Measurements from ENCODE around the gene TMEM253. TPM values are rescaled to one million over a fixed set of nuclear protein-coding genes. Genes with fewer than 3 reads are reported as not detected.

The TMEM253 gene
- polyA plus RNA-seq, 1 of the 3 experiments (the other 2 are of a cell fraction), result 0.82 TPM

DNA sequence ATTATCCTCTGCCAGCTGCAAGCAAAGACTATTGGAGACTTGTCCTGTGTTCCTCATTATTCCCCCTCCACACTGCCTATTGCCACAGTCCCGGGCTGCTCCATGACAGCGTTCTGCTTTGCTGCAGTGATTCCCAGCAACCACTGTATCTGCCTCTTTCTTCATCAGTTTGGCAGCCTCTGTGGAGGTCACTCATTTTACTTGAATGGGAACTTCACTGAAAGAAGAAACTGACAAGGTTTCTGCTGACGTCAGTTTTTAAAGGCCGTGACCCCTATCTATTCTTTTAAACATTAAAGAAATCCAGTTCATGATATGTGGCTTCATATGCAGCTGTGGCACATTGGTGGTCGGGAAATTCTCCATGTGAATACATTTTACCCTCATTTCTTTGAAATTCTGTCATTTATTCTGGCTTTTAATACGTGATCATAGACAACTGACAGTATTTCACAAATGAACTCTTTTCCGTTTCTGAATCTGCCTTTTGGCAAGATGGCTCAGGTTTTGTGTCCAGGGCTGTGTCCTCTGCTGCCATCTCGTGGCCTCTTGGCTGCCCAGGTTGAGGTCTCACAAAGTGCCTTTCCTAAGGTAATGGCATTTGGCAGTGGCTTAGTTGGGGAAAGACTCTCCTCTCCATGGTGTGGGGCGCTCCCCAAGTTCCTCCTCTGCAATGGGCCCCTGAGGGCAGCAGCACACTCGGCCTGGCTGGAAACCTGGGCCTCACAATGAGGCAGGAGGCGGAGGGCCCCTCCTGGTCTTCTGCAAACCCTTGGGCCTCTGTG is 5.8 kb downstream of the TMEM253 start:
- Histone ChIP-seq H3K27ac (ENCODE audit: low read depth in 2 of 2, low read length in 1 of 2) (peak overlapping the region in 1 of 2 experiments; percentile 40; a peak in 2 of 4 replicates), H3F3A (replicated peaks; ENCODE audit: insufficient read depth) (peaks cover 10% of the 10 kb centered on the region), H3K27me3 (ENCODE audit: insufficient read depth) (no peaks in the 10 kb centered on the region), H3K36me3 (replicated peaks in 1 of 2; ENCODE audit: control insufficient read depth in 1 of 2, insufficient read depth in 2 of 2, low read length in 1 of 2) (no peaks in the 10 kb centered on the region), H3K9ac (no peak overlapping the region), H2AFZ (ENCODE audit: low read depth) (peak overlapping the region; percentile 85), H3K4me3 (ENCODE audit: low read depth in 2 of 2, low read length in 1 of 2) (peak overlapping the region in 1 of 2 experiments; percentile 39; a peak in 1 of 4 replicates), H4K20me1 (ENCODE audit: insufficient read depth) (no peaks in the 10 kb centered on the region), H3K4me1 (ENCODE audit: control insufficient read depth in 1 of 2, insufficient read depth in 2 of 2, low read depth in 1 of 2, low read length in 1 of 2) (peaks cover 10 to 29% of the 10 kb centered on the region in 2 experiments), H3K9me3 (no peaks in the 10 kb centered on the region), H3K9me2 (no peaks in the 10 kb centered on the region), H3K79me2 (ENCODE audit: insufficient read depth) (no peaks in the 10 kb centered on the region), H3K4me2 (peak overlapping the region; percentile 9; the same call in 1 of the 2 replicates)
- peak; percentile 71 for DNase-seq
- CTCF ChIA-PET, result interaction anchor here (0.6 to 20.5 kb wide), 13 partner anchors 9 to 136 kb away, joined by 3 to 555 read pairs (median 4); partner anchors contain the start of genes ARHGEF40 and NDRG2
- 36% methylated on average over 11 of the region's 11 CpGs for WGBS (ENCODE audit: low lambda C conversion rate)
- TF ChIP-seq YY1 (IDR thresholded peaks at IDR 0.05; ENCODE audit: low read depth) (peak; percentile 64; the same call in 1 of the 2 replicates), JUND (IDR thresholded peaks at IDR 0.05) (no peak), SMC3 (IDR thresholded peaks at IDR 0.05; ENCODE audit: low read depth, low read length) (peak; percentile 89), RAD21 (IDR thresholded peaks at IDR 0.05; ENCODE audit: low read length) (peak; percentile 85), MXI1 (IDR thresholded peaks at IDR 0.05; ENCODE audit: low read depth, low read length) (peak; percentile 30; the same call in 1 of the 2 replicates), POLR2AphosphoS5 (IDR thresholded peaks at IDR 0.05; ENCODE audit: low read depth, low read length) (no peak)
- TF ChIP-seq, protein P1, sequence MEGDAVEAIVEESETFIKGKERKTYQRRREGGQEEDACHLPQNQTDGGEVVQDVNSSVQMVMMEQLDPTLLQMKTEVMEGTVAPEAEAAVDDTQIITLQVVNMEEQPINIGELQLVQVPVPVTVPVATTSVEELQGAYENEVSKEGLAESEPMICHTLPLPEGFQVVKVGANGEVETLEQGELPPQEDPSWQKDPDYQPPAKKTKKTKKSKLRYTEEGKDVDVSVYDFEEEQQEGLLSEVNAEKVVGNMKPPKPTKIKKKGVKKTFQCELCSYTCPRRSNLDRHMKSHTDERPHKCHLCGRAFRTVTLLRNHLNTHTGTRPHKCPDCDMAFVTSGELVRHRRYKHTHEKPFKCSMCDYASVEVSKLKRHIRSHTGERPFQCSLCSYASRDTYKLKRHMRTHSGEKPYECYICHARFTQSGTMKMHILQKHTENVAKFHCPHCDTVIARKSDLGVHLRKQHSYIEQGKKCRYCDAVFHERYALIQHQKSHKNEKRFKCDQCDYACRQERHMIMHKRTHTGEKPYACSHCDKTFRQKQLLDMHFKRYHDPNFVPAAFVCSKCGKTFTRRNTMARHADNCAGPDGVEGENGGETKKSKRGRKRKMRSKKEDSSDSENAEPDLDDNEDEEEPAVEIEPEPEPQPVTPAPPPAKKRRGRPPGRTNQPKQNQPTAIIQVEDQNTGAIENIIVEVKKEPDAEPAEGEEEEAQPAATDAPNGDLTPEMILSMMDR (IDR thresholded peaks at IDR 0.05), result peak; percentile 95
- POLR2A ChIA-PET, result no interaction called here

DNA sequence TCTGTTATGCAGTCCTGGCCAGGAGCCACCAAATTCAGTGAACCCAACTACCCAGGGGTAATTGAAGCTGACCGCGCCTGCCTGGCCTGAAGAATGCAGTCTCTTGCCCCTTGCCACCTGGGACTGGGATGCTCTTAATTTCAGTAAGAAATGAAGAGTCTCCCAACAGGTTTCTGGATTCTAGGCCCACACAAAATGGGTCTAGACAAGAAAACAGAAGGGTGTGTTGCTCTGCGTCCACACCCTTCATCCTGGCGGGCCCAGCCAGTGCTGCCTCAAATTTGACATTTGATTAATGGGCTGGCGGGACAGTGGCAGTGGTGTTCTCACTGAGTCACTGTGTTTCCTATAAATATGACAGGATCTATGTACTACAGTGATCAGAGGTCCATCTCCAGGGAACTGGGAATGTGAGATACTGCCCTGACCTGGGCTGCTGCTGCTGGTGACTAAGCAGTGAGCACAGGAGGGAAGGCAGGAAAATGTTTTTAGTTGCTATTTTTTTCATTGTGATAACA is 6.5 kb downstream of the TMEM253 start:
- no peak for DNase-seq
- Histone ChIP-seq H3F3A (replicated peaks; ENCODE audit: insufficient read depth) (peaks cover 10% of the 10 kb centered on the region), H3K79me2 (ENCODE audit: insufficient read depth) (no peaks in the 10 kb centered on the region), H3K4me2 (no peak overlapping the region), H3K27ac (ENCODE audit: low read depth in 2 of 2, low read length in 1 of 2) (peak overlapping the region in 1 of 2 experiments; percentile 19; a peak in 2 of 4 replicates), H2AFZ (ENCODE audit: low read depth) (peak overlapping the region; percentile 85), H3K4me3 (ENCODE audit: low read depth in 2 of 2, low read length in 1 of 2) (no peak overlapping the region), H3K9me3 (no peaks in the 10 kb centered on the region), H3K4me1 (ENCODE audit: control insufficient read depth in 1 of 2, insufficient read depth in 2 of 2, low read depth in 1 of 2, low read length in 1 of 2) (peaks cover 10 to 27% of the 10 kb centered on the region in 2 experiments), H3K36me3 (replicated peaks in 1 of 2; ENCODE audit: control insufficient read depth in 1 of 2, insufficient read depth in 2 of 2, low read length in 1 of 2) (no peaks in the 10 kb centered on the region), H4K20me1 (ENCODE audit: insufficient read depth) (no peaks in the 10 kb centered on the region), H3K9me2 (no peaks in the 10 kb centered on the region), H3K27me3 (ENCODE audit: insufficient read depth) (no peaks in the 10 kb centered on the region), H3K9ac (no peak overlapping the region)
- ChIA-PET CTCF (interaction anchor here (0.6 to 20.5 kb wide), 11 partner anchors 13 to 137 kb away, joined by 3 to 555 read pairs (median 4); partner anchors contain the start of genes ARHGEF40 and NDRG2), POLR2A (no interaction called here)
- WGBS (ENCODE audit: low lambda C conversion rate), result 53% methylated on average over 4 of the region's 5 CpGs
- TF ChIP-seq TAF1 (IDR thresholded peaks at IDR 0.05; ENCODE audit: borderline replicate concordance, low read depth, low read length) (no peak), MXI1 (IDR thresholded peaks at IDR 0.05; ENCODE audit: low read depth, low read length) (no peak), RFX5 (IDR thresholded peaks at IDR 0.05; ENCODE audit: low read length) (no peak), RXRA (IDR thresholded peaks at IDR 0.05; ENCODE audit: borderline replicate concordance, low read depth) (no peak), EP300 (IDR thresholded peaks at IDR 0.05; ENCODE audit: borderline replicate concordance in 1 of 2, low read depth in 1 of 2, low read length in 1 of 2) (no peak), GATA2 (CRISPR knock-in tag; IDR thresholded peaks at IDR 0.05) (no peak)
- TF ChIP-seq, protein P2, sequence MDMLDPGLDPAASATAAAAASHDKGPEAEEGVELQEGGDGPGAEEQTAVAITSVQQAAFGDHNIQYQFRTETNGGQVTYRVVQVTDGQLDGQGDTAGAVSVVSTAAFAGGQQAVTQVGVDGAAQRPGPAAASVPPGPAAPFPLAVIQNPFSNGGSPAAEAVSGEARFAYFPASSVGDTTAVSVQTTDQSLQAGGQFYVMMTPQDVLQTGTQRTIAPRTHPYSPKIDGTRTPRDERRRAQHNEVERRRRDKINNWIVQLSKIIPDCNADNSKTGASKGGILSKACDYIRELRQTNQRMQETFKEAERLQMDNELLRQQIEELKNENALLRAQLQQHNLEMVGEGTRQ (IDR thresholded peaks at IDR 0.05; ENCODE audit: borderline replicate concordance, low read depth, low read length), result no peak
- TF ChIP-seq, protein P3, sequence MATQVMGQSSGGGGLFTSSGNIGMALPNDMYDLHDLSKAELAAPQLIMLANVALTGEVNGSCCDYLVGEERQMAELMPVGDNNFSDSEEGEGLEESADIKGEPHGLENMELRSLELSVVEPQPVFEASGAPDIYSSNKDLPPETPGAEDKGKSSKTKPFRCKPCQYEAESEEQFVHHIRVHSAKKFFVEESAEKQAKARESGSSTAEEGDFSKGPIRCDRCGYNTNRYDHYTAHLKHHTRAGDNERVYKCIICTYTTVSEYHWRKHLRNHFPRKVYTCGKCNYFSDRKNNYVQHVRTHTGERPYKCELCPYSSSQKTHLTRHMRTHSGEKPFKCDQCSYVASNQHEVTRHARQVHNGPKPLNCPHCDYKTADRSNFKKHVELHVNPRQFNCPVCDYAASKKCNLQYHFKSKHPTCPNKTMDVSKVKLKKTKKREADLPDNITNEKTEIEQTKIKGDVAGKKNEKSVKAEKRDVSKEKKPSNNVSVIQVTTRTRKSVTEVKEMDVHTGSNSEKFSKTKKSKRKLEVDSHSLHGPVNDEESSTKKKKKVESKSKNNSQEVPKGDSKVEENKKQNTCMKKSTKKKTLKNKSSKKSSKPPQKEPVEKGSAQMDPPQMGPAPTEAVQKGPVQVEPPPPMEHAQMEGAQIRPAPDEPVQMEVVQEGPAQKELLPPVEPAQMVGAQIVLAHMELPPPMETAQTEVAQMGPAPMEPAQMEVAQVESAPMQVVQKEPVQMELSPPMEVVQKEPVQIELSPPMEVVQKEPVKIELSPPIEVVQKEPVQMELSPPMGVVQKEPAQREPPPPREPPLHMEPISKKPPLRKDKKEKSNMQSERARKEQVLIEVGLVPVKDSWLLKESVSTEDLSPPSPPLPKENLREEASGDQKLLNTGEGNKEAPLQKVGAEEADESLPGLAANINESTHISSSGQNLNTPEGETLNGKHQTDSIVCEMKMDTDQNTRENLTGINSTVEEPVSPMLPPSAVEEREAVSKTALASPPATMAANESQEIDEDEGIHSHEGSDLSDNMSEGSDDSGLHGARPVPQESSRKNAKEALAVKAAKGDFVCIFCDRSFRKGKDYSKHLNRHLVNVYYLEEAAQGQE (IDR thresholded peaks at IDR 0.05; ENCODE audit: low read depth, low read length), result no peak
- TF ChIP-seq, protein P4, sequence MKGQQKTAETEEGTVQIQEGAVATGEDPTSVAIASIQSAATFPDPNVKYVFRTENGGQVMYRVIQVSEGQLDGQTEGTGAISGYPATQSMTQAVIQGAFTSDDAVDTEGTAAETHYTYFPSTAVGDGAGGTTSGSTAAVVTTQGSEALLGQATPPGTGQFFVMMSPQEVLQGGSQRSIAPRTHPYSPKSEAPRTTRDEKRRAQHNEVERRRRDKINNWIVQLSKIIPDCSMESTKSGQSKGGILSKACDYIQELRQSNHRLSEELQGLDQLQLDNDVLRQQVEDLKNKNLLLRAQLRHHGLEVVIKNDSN (IDR thresholded peaks at IDR 0.05; ENCODE audit: borderline replicate concordance, low read depth), result no peak
